GM12878 (cell line): ENCODE measurements around the gene TVP23C.

Source experiments
- BRCA1 ChIP-seq: IDR thresholded peaks from 2 replicates; pipeline ENCODE4 v1.6.1; 2011; ENCODE audit warnings: low read depth, low read length, improper control_type of control experiment
- CTCF ChIP-seq, 3 experiments: IDR thresholded peaks in 2 of 3; conservative IDR thresholded peaks in 1 of 3; 2 replicates each; pipeline ENCODE4 v1.5.1; 2011; ENCODE audit warnings: low read depth in 3 of 3, low read length in 3 of 3, mild to moderate bottlenecking in 3 of 3, control low read depth in 2 of 3, moderate library complexity in 2 of 3, inconsistent platforms in 1 of 3, mixed read lengths in 1 of 3; ENCODE audit not compliant: control insufficient read depth in 2 of 3, insufficient read depth in 1 of 3; ENCODE audit errors: extremely low read depth in 1 of 3
- EZH2 ChIP-seq: IDR thresholded peaks from 2 replicates; pipeline ENCODE4 v1.6.1; 2012; ENCODE audit warnings: low read depth, mild to moderate bottlenecking, control low read depth, inconsistent platforms, low read length, borderline replicate concordance; ENCODE audit not compliant: control insufficient read depth
- POLR2A ChIP-seq: IDR thresholded peaks from 2 replicates; pipeline ENCODE4 v1.6.1; 2011; ENCODE audit warnings: low read depth, mild to moderate bottlenecking, low read length
- RB1 ChIP-seq: fragments of 450-650 bp; formaldehyde crosslinking; IDR thresholded peaks from 2 replicates; pipeline ENCODE4 v1.6.1; 2017; ENCODE audit warnings: mild to moderate bottlenecking, borderline replicate concordance
- RELB ChIP-seq: fragments of 450-650 bp; IDR thresholded peaks from 2 replicates; pipeline ENCODE4 v1.6.1; 2017; ENCODE audit warnings: low read depth, mild to moderate bottlenecking, moderate library complexity
- REST ChIP-seq: IDR thresholded peaks from 2 replicates; pipeline ENCODE4 v1.6.1; 2012; ENCODE audit warnings: mild to moderate bottlenecking, low read depth, low read length

GRCh38 chr17:15481481-15481880, 81.8 kb downstream of the TVP23C start:
- TF ChIP-seq BRCA1 (no peak), CTCF (IDR thresholded peaks at IDR 0.05 in 2 of 3, conservative IDR thresholded peaks at IDR 0.05 in 1 of 3; ENCODE audit: control insufficient read depth in 2 of 3, extremely low read depth in 1 of 3, insufficient read depth in 1 of 3, low read depth in 3 of 3, low read length in 3 of 3) (no peak), RB1 (no peak), POLR2A (no peak), EZH2 (no peak), RELB (no peak), REST (no peak)
